ENCODE measurements around the gene FAM171A1.
"Not testable (repeated sequence)": the region's sequence is repeated elsewhere in the genome, so short reads cannot be mapped to it uniquely, and the experiment has no call there.

Gene FAM171A1

DNA sequence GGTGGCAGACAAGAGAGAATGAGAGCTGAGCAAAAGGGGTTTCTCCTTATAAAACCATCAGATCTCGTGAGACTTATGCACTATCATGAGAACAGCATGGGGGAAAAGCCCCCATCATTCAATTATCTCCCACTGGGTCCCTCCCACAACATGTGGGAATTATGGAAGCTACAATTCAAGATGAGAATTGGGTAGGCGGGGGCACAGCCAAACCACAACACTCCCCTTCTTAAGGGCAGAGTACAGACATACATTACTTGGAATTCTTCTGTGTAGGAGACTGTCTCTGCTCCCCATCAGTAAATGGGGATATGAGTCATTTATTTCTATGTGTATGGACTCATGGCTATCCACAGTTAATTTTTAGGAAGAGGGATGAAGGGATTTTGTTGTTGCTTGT, 31.2 kb downstream of the FAM171A1 start:
- Histone ChIP-seq H4K20me1 (ENCODE audit: insufficient read depth, low read length) (no peaks in the 10 kb centered on the region), H3K9ac (ENCODE audit: low read length) (no peak overlapping the region), H3K27ac (ENCODE audit: low read length) (no peak overlapping the region), H3K27me3 (ENCODE audit: low read depth, low read length) (no peaks in the 10 kb centered on the region), H3K4me2 (ENCODE audit: low read length) (no peak overlapping the region), H3K79me2 (ENCODE audit: low read length) (no peaks in the 10 kb centered on the region), H3K4me1 (ENCODE audit: low read length) (no peaks in the 10 kb centered on the region), H3K9me3 (ENCODE audit: insufficient read depth, low read length) (no peaks in the 10 kb centered on the region), H3K4me3 (ENCODE audit: low read length) (no peak overlapping the region), H3K36me3 (replicated peaks; ENCODE audit: low read depth, low read length) (no peaks in the 10 kb centered on the region), H2AFZ (ENCODE audit: low read depth, low read length) (no peak overlapping the region)
- TF ChIP-seq, protein P1, sequence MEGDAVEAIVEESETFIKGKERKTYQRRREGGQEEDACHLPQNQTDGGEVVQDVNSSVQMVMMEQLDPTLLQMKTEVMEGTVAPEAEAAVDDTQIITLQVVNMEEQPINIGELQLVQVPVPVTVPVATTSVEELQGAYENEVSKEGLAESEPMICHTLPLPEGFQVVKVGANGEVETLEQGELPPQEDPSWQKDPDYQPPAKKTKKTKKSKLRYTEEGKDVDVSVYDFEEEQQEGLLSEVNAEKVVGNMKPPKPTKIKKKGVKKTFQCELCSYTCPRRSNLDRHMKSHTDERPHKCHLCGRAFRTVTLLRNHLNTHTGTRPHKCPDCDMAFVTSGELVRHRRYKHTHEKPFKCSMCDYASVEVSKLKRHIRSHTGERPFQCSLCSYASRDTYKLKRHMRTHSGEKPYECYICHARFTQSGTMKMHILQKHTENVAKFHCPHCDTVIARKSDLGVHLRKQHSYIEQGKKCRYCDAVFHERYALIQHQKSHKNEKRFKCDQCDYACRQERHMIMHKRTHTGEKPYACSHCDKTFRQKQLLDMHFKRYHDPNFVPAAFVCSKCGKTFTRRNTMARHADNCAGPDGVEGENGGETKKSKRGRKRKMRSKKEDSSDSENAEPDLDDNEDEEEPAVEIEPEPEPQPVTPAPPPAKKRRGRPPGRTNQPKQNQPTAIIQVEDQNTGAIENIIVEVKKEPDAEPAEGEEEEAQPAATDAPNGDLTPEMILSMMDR (IDR thresholded peaks at IDR 0.05; ENCODE audit: low read depth, low read length) = no peak
- TF ChIP-seq EZH2phosphoT487 (IDR thresholded peaks at IDR 0.05; ENCODE audit: low read depth) = no peak

DNA sequence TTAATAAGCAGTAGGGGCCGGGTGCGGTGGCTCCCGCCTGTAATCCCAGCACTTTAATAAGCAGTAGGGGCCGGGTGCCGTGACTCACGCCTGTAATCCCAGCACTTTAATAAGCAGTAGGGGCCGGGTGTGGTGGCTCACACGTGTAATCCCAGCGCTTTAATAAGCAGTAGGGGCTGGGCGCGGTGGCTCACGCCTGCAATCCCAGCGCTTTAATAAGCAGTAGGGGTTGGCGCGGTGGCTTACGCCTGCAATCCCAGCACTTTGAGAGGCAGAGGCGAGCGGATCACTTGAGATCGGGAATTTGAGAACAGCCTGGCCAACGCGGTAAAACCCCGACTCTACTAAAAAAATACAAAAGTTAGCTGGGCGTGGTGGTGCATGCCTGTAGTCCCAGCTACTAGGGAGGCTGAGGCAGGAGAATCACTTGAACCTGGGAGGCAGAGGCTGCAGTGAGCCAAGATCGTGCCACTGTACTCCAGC, 33.6 kb downstream of the FAM171A1 start:
- H3K27me3 ChIP-seq (ENCODE audit: low read depth, low read length); H3K9me3 ChIP-seq (ENCODE audit: insufficient read depth, low read length); H3K9ac ChIP-seq (ENCODE audit: low read length); H2AFZ ChIP-seq (ENCODE audit: low read depth, low read length); H3K79me2 ChIP-seq (ENCODE audit: low read length); H3K4me1 ChIP-seq (ENCODE audit: low read length); H4K20me1 ChIP-seq (ENCODE audit: insufficient read depth, low read length); H3K36me3 ChIP-seq (replicated peaks; ENCODE audit: low read depth, low read length); H3K4me3 ChIP-seq (ENCODE audit: low read length); H3K27ac ChIP-seq (ENCODE audit: low read length); H3K4me2 ChIP-seq (ENCODE audit: low read length): not testable (repeated sequence)

DNA sequence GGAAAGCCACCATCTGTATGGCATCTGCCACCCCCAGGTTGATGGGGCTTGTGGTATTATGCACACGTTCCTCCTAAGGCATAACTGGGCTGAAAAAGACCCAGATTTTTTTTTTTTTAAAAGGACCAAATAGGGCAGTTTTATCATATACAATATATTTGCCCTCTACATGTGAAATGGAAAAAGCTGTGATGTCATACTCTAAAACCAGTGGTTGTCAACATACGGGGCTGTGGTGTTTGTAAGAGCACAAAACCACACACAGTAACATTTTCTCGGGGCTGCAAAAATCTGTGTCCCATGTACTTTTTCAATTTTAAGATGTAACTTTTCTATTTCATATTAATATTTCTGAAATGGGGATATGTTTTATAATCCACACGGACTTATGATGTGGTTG, 34.9 kb downstream of the FAM171A1 start:
- Histone ChIP-seq H3K4me3 (ENCODE audit: low read length) (no peak overlapping the region), H3K36me3 (replicated peaks; ENCODE audit: low read depth, low read length) (no peaks in the 10 kb centered on the region), H3K4me1 (ENCODE audit: low read length) (no peaks in the 10 kb centered on the region), H3K79me2 (ENCODE audit: low read length) (no peaks in the 10 kb centered on the region), H4K20me1 (ENCODE audit: insufficient read depth, low read length) (no peaks in the 10 kb centered on the region), H3K9ac (ENCODE audit: low read length) (no peak overlapping the region), H3K4me2 (ENCODE audit: low read length) (no peak overlapping the region), H2AFZ (ENCODE audit: low read depth, low read length) (no peak overlapping the region), H3K9me3 (ENCODE audit: insufficient read depth, low read length) (no peaks in the 10 kb centered on the region), H3K27me3 (ENCODE audit: low read depth, low read length) (no peaks in the 10 kb centered on the region), H3K27ac (ENCODE audit: low read length) (no peak overlapping the region)
- TF ChIP-seq, protein P1 (IDR thresholded peaks at IDR 0.05; ENCODE audit: low read depth, low read length) = no peak
- TF ChIP-seq EZH2phosphoT487 (IDR thresholded peaks at IDR 0.05; ENCODE audit: low read depth) = no peak

DNA sequence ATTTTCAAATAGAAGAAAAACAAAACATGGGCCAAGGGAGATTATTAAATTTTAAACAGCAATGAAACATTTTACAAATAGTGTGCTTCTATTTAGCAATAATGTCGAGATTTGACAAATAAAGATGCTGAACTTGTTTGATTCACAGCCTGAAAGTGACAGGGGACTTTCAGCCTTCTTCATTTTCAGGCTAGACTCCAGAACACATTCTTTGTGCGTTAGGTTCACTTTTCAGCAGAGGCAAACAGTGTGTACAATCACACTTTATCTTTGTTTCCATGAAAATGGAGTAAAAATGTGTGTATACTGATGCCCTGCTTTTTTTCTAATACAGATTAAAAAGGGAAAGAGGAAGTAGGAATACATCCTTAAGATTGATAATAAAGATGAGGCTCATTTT, 35.6 kb downstream of the FAM171A1 start:
- H4K20me1 ChIP-seq (ENCODE audit: insufficient read depth, low read length) = no peaks in the 10 kb centered on the region
- TF ChIP-seq EZH2phosphoT487 (IDR thresholded peaks at IDR 0.05; ENCODE audit: low read depth) = no peak
- TF ChIP-seq, protein P1 (IDR thresholded peaks at IDR 0.05; ENCODE audit: low read depth, low read length) = no peak
- no peak overlapping the region for H3K9ac ChIP-seq (ENCODE audit: low read length)
- H3K27me3 ChIP-seq (ENCODE audit: low read depth, low read length) = no peaks in the 10 kb centered on the region
- H3K9me3 ChIP-seq (ENCODE audit: insufficient read depth, low read length) = no peaks in the 10 kb centered on the region
- H3K4me1 ChIP-seq (ENCODE audit: low read length) = no peaks in the 10 kb centered on the region
- no peak overlapping the region for H3K4me3 ChIP-seq (ENCODE audit: low read length)
- no peak overlapping the region for H2AFZ ChIP-seq (ENCODE audit: low read depth, low read length)
- H3K79me2 ChIP-seq (ENCODE audit: low read length) = no peaks in the 10 kb centered on the region
- H3K36me3 ChIP-seq (replicated peaks; ENCODE audit: low read depth, low read length) = no peaks in the 10 kb centered on the region
- H3K4me2 ChIP-seq (ENCODE audit: low read length) = no peak overlapping the region
- no peak overlapping the region for H3K27ac ChIP-seq (ENCODE audit: low read length)

Data from OCI-LY3 (cell line).